ENCODE measurements around the gene STARD9.
"Not testable (repeated sequence)": the region's sequence is repeated elsewhere in the genome, so short reads cannot be mapped to it uniquely, and the experiment has no call there.

STARD9 gene

GRCh38 chr15:42591238-42591934, 16.0 kb downstream of the STARD9 start:
- in situ Hi-C loops (cut with MboI; ENCODE audit: low sequenced_read_pairs, unreplicated experiment) = no loop called here

GRCh38 chr15:42592716-42593115, 17.3 kb downstream of the STARD9 start:
- in situ Hi-C loops (cut with MboI; ENCODE audit: low sequenced_read_pairs, unreplicated experiment) = no loop called here
- no peak for DNase-seq (ENCODE audit: low spot score)
- TF ChIP-seq CTCF (IDR thresholded peaks at IDR 0.05; ENCODE audit: borderline replicate concordance, control extremely low read depth, extremely low read depth, insufficient read depth, missing control alignments) = no peak

More at GRCh38 chr15:42591238-42591934, 16.0 kb downstream of the STARD9 start:
- no peak for DNase-seq (ENCODE audit: low spot score)
- TF ChIP-seq CTCF (IDR thresholded peaks at IDR 0.05; ENCODE audit: borderline replicate concordance, control extremely low read depth, extremely low read depth, insufficient read depth, missing control alignments) = peak; percentile 16

GRCh38 chr15:42593143-42593542, 17.7 kb downstream of the STARD9 start:
- in situ Hi-C loops (cut with MboI; ENCODE audit: low sequenced_read_pairs, unreplicated experiment) = no loop called here
- DNase-seq (ENCODE audit: low spot score) = no peak
- no peak for TF ChIP-seq CTCF (IDR thresholded peaks at IDR 0.05; ENCODE audit: borderline replicate concordance, control extremely low read depth, extremely low read depth, insufficient read depth, missing control alignments)

GRCh38 chr15:42594095-42594494, 18.7 kb downstream of the STARD9 start:
- TF ChIP-seq CTCF (IDR thresholded peaks at IDR 0.05; ENCODE audit: borderline replicate concordance, control extremely low read depth, extremely low read depth, insufficient read depth, missing control alignments) = no peak
- in situ Hi-C loops (cut with MboI; ENCODE audit: low sequenced_read_pairs, unreplicated experiment) = no loop called here
- no peak for DNase-seq (ENCODE audit: low spot score)

- no peak for DNase-seq (ENCODE audit: low spot score)
- in situ Hi-C loops (cut with MboI; ENCODE audit: low sequenced_read_pairs, unreplicated experiment) = no loop called here
Measured at GRCh38 chr15:42595626-42596240, 20.3 kb downstream of the STARD9 start.

GRCh38 chr15:42601316-42601715, 25.9 kb downstream of the STARD9 start:
- in situ Hi-C loops (cut with MboI; ENCODE audit: low sequenced_read_pairs, unreplicated experiment); DNase-seq (ENCODE audit: low spot score): not testable (repeated sequence)

More at GRCh38 chr15:42595626-42596240, 20.3 kb downstream of the STARD9 start:
- no peak for TF ChIP-seq CTCF (IDR thresholded peaks at IDR 0.05; ENCODE audit: borderline replicate concordance, control extremely low read depth, extremely low read depth, insufficient read depth, missing control alignments)

GRCh38 chr15:42602501-42602900, 27.1 kb downstream of the STARD9 start:
- no peak for TF ChIP-seq CTCF (IDR thresholded peaks at IDR 0.05; ENCODE audit: borderline replicate concordance, control extremely low read depth, extremely low read depth, insufficient read depth, missing control alignments)
- in situ Hi-C loops (cut with MboI; ENCODE audit: low sequenced_read_pairs, unreplicated experiment) = no loop called here
- DNase-seq (ENCODE audit: low spot score) = no peak

Data from GM13976 (cell line).